HT-29 (cell line): ENCODE data around the gene EBNA1BP2. TPM values are rescaled to one million over a fixed set of nuclear protein-coding genes. Genes with fewer than 3 reads are reported as not detected.
A peak's percentile ranks its signal among the peaks of the same experiment; 100 is the strongest.
"Not testable (repeated sequence)": the region's sequence is repeated elsewhere in the genome, so short reads cannot be mapped to it uniquely, and the experiment has no call there.

Experiments
- DNase-seq: peaks from one replicate; pipeline ENCODE4 v3.0.0-alpha.2; 2015; ENCODE audit warnings: low spot score
- total RNA-seq: library from RNA; depleted of rRNA; stranded (reverse); fragments of >200 nt; shearing (Covaris generic); gene quantifications from 2 replicates; pipeline ENCODE4 v1.2.3, GENCODE V29; 2014; rRNA removed

Gene EBNA1BP2
- 112 and 134 TPM in 2 replicates for total RNA-seq

- peak; percentile 97 for DNase-seq
Observed at GRCh38 chr1:43171876-43172526, at the start of gene EBNA1BP2, which contains the start of gene CFAP57. EBNA1BP2 (minus strand) TSS chr1:43172290; CDS start chr1:43172118, 172 bp downstream. CFAP57 (plus strand) TSS chr1:43172330; CDS start chr1:43172754, 424 bp downstream.

GRCh38 chr1:43221797-43222196 lies 49.7 kb upstream of the EBNA1BP2 start:
- DNase-seq = no peak

- DNase-seq = no peak
Observed at GRCh38 chr1:43220905-43221778, 49.1 kb upstream of the EBNA1BP2 start.

- no peak for DNase-seq
Observed at GRCh38 chr1:43217747-43218146, 45.7 kb upstream of the EBNA1BP2 start.

- no peak for DNase-seq
Observed at GRCh38 chr1:43214501-43215444, 42.7 kb upstream of the EBNA1BP2 start.

GRCh38 chr1:43208277-43208676 lies 36.2 kb upstream of the EBNA1BP2 start:
- DNase-seq = not testable (repeated sequence)

GRCh38 chr1:43207229-43207853 lies 35.3 kb upstream of the EBNA1BP2 start:
- no peak for DNase-seq

GRCh38 chr1:43206600-43207228 lies 34.6 kb upstream of the EBNA1BP2 start:
- DNase-seq = peak; percentile 63

- peak; percentile 10 for DNase-seq
Observed at GRCh38 chr1:43205671-43206070, 33.6 kb upstream of the EBNA1BP2 start.

GRCh38 chr1:43204394-43204793 lies 32.3 kb upstream of the EBNA1BP2 start:
- DNase-seq = no peak

- no peak for DNase-seq
Observed at GRCh38 chr1:43203859-43204258, 31.8 kb upstream of the EBNA1BP2 start.

GRCh38 chr1:43199093-43199726 lies 27.1 kb upstream of the EBNA1BP2 start:
- no peak for DNase-seq

GRCh38 chr1:43197343-43198127 lies 25.4 kb upstream of the EBNA1BP2 start:
- DNase-seq = no peak

GRCh38 chr1:43194509-43194908 lies 22.4 kb upstream of the EBNA1BP2 start:
- DNase-seq = no peak

GRCh38 chr1:43188106-43188505 lies 16.0 kb upstream of the EBNA1BP2 start:
- no peak for DNase-seq

- DNase-seq = no peak
Observed at GRCh38 chr1:43184995-43185394, 12.9 kb upstream of the EBNA1BP2 start.

- DNase-seq = no peak
Observed at GRCh38 chr1:43184388-43184787, 12.3 kb upstream of the EBNA1BP2 start.

- DNase-seq = no peak
Observed at GRCh38 chr1:43177691-43178090, 5.6 kb upstream of the EBNA1BP2 start.

GRCh38 chr1:43174873-43175272 lies 2.8 kb upstream of the EBNA1BP2 start:
- no peak for DNase-seq
